ENCODE data around the gene MAGI2. TPM values are rescaled to one million over a fixed set of nuclear protein-coding genes. Genes with fewer than 3 reads are reported as not detected.

MAGI2 gene
- total RNA-seq, 1 donor from 2014 or later, result 0.38 TPM

DNA sequence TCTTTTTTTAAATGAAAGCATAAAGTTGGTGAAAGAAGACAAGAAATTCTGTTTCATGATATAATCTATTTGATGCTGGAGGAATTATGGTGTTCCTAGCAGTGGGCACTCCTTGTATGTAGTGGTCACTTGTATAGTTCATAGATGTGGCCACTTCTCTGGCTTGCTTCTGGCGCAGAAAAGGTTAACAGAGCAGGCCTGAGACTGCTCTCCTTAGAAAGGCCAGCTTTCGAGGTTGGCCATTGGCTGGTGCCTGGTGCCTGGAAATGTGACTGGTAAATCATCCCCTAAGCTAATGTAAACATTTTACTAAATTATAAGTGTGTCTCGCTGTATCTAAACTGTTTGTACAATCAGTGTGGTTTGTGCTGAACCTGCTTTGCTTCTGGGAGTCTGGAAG lies 1378.8 kb downstream of the MAGI2 start:
- TF ChIP-seq, protein P1, sequence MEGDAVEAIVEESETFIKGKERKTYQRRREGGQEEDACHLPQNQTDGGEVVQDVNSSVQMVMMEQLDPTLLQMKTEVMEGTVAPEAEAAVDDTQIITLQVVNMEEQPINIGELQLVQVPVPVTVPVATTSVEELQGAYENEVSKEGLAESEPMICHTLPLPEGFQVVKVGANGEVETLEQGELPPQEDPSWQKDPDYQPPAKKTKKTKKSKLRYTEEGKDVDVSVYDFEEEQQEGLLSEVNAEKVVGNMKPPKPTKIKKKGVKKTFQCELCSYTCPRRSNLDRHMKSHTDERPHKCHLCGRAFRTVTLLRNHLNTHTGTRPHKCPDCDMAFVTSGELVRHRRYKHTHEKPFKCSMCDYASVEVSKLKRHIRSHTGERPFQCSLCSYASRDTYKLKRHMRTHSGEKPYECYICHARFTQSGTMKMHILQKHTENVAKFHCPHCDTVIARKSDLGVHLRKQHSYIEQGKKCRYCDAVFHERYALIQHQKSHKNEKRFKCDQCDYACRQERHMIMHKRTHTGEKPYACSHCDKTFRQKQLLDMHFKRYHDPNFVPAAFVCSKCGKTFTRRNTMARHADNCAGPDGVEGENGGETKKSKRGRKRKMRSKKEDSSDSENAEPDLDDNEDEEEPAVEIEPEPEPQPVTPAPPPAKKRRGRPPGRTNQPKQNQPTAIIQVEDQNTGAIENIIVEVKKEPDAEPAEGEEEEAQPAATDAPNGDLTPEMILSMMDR (IDR thresholded peaks at IDR 0.05), result no peak
- intact Hi-C loops (cut with micrococcal nuclease), result no loop called here
- ATAC-seq (ENCODE audit: low read depth) (no peak), DNase-seq (no peak)
- Mint-ChIP-seq H3K27me3 (peaks cover 6% of the 10 kb centered on the region), H3K27ac (no peak overlapping the region), H3K36me3 (ENCODE audit: low read depth) (no peaks in the 10 kb centered on the region), H3K9me3 (no peaks in the 10 kb centered on the region), H3K4me3 (no peak overlapping the region), H3K4me1 (no peaks in the 10 kb centered on the region)
- ChIA-PET CTCF (no interaction called here), POLR2A (no interaction called here)

DNA sequence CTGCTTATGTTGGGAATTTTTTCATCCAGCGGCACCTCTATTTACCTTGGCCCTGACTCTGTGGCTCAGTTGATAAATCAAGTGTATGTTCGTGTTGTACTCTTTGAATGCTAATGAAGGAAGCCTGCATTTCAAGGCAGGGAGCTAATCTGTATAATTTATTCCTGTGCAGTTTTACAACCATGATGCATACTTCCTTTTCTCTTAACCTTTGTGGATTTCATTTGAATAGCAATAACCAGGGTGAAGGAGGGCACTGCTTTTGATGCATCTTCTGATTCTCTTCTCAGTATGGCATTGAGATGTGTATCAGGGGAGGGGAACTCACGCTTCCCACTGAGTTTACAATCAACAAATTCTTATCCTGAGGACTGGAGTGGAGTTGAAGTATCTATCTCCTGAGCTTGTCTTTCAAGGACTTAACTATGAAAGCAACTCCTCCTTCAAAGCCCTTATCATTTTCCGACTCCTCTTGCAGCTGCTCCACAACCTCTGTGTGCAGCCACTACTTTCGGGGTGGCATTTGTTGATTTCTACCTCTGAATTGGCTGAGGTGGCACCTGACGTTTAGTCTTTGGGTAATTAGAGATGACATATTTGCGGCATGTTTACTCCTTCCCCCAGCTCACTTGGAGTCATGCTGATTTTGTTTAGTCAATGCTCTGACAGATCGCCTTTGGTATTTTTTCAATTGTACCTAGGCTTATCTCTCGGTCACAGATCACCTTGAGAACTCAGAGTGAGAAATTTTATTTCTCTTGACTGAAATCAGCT lies 1379.7 kb downstream of the MAGI2 start:
- Mint-ChIP-seq H3K27ac (no peak overlapping the region), H3K36me3 (ENCODE audit: low read depth) (no peaks in the 10 kb centered on the region), H3K9me3 (no peaks in the 10 kb centered on the region), H3K4me1 (no peaks in the 10 kb centered on the region), H3K4me3 (no peak overlapping the region), H3K27me3 (peaks cover 3% of the 10 kb centered on the region)
- no peak for DNase-seq
- intact Hi-C loops (cut with micrococcal nuclease), result no loop called here
- ATAC-seq (ENCODE audit: low read depth), result no peak
- TF ChIP-seq, protein P1 (IDR thresholded peaks at IDR 0.05), result no peak
- ChIA-PET POLR2A (no interaction called here), CTCF (no interaction called here)

- no peak for DNase-seq
- POLR2A ChIA-PET, result no interaction called here
- no peak overlapping the region for H3K27ac Mint-ChIP-seq
- peaks cover 2% of the 10 kb centered on the region for H3K27me3 Mint-ChIP-seq
- H3K36me3 Mint-ChIP-seq (ENCODE audit: low read depth), result no peaks in the 10 kb centered on the region
- CTCF ChIA-PET, result no interaction called here
- ATAC-seq (ENCODE audit: low read depth), result no peak
- TF ChIP-seq, protein P1 (IDR thresholded peaks at IDR 0.05), result no peak
- H3K4me3 Mint-ChIP-seq, result no peak overlapping the region
- intact Hi-C loops (cut with micrococcal nuclease), result no loop called here
- no peaks in the 10 kb centered on the region for H3K9me3 Mint-ChIP-seq
- H3K4me1 Mint-ChIP-seq, result no peaks in the 10 kb centered on the region
Measured at GRCh38 chr7:78072201-78072590, 1381.3 kb downstream of the MAGI2 start.

GRCh38 chr7:78071491-78072200 lies 1381.8 kb downstream of the MAGI2 start:
- Mint-ChIP-seq H3K27ac (no peak overlapping the region), H3K36me3 (ENCODE audit: low read depth) (no peaks in the 10 kb centered on the region), H3K4me1 (no peaks in the 10 kb centered on the region), H3K27me3 (peaks cover 5% of the 10 kb centered on the region), H3K4me3 (no peak overlapping the region), H3K9me3 (no peaks in the 10 kb centered on the region)
- no peak for ATAC-seq (ENCODE audit: low read depth)
- TF ChIP-seq, protein P1 (IDR thresholded peaks at IDR 0.05), result no peak
- DNase-seq, result no peak
- ChIA-PET POLR2A (no interaction called here), CTCF (no interaction called here)
- intact Hi-C loops (cut with micrococcal nuclease), result no loop called here

DNA sequence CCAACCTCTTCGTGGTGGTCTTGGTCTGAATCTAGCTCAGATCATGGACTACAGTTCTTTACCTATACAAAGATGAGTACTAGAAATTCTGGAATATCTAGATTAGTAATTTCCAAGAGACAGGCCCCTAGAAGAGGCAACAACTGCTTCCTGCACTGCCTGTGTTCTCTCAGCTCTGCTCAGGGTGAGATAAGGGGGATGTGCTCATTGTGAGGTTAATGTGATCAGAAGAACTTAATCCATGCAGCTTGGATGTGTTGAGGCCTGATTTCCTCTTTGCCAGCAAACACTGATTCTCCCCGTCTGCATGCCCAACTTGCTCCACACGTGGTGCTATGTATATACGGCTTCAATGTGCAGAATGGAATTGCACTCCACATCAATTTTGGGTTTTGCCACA lies 1386.9 kb downstream of the MAGI2 start:
- ATAC-seq (ENCODE audit: low read depth) (no peak), DNase-seq (no peak)
- TF ChIP-seq, protein P1 (IDR thresholded peaks at IDR 0.05), result no peak
- no peaks in the 10 kb centered on the region for H3K9me3 Mint-ChIP-seq
- H3K4me1 Mint-ChIP-seq, result no peaks in the 10 kb centered on the region
- H3K36me3 Mint-ChIP-seq (ENCODE audit: low read depth), result no peaks in the 10 kb centered on the region
- no peak overlapping the region for H3K27ac Mint-ChIP-seq
- H3K4me3 Mint-ChIP-seq, result no peak overlapping the region
- ChIA-PET POLR2A (no interaction called here), CTCF (no interaction called here)
- peaks cover 14% of the 10 kb centered on the region for H3K27me3 Mint-ChIP-seq
- intact Hi-C loops (cut with micrococcal nuclease), result no loop called here

Measured in activated B cell treated with CpG ODN at 0.5 μM for 24 hours (primary cell).